OCI-LY7 (cell line): ENCODE results near the gene KIRREL3. TPM values are rescaled to one million over a fixed set of nuclear protein-coding genes. Genes with fewer than 3 reads are reported as not detected.

Experiments
- BruUV-seq: library from RNA; stranded (reverse); fragments of 400-500 nt; replicated peaks from 2 replicates; lab custom pipeline; 2021; lab: Mats Ljungman, UMichigan
- CTCF ChIA-PET: fragments of 300-600 bp; sonication (Branson Sonifier 250); formaldehyde crosslinking; loops from one replicate; lab custom pipeline; 2022; ENCODE audit warnings: antibody characterized with exemption; ENCODE audit not compliant: unreplicated experiment; lab: Charles Lee
- POLR2A ChIA-PET: fragments of 300-600 bp; sonication (Branson Sonifier 250); formaldehyde crosslinking; loops from one replicate; lab custom pipeline; 2022; ENCODE audit warnings: antibody characterized with exemption; lab: Charles Lee
- DNase-seq: peaks from one replicate; pipeline ENCODE4 v3.0.0-alpha.2; 2015; ENCODE audit warnings: low spot score
- H2AFZ ChIP-seq: fragments of 200-600 bp; sonication (generic), shearing (Covaris generic); 2 replicates; pipeline ENCODE4 v1.6.1; 2014; ENCODE audit warnings: mild to moderate bottlenecking, antibody characterized with exemption, low read length, moderate library complexity
- H3K27ac ChIP-seq: fragments of 200-600 bp; sonication (generic); 2 replicates; pipeline ENCODE4 v1.5.1; 2014; ENCODE audit warnings: mixed run types, low read depth, mild to moderate bottlenecking, moderate library complexity, low read length, inconsistent platforms; ENCODE audit not compliant: poor library complexity, severe bottlenecking
- H3K36me3 ChIP-seq: fragments of 200-600 bp; sonication (generic); 2 replicates; pipeline ENCODE4 v1.6.1; 2014; ENCODE audit warnings: mild to moderate bottlenecking, antibody characterized with exemption, low read length, moderate library complexity, mixed read lengths; ENCODE audit not compliant: insufficient read depth
- H3K4me1 ChIP-seq: fragments of 200-600 bp; sonication (generic); 2 replicates; pipeline ENCODE4 v1.5.1; 2014; ENCODE audit warnings: mild to moderate bottlenecking, low read length; ENCODE audit not compliant: insufficient read depth, poor library complexity, severe bottlenecking
- H3K4me2 ChIP-seq: fragments of 200-600 bp; sonication (generic); 2 replicates; pipeline ENCODE4 v1.6.1; 2014; ENCODE audit warnings: mild to moderate bottlenecking, low read length
- H3K4me3 ChIP-seq: fragments of 200-600 bp; sonication (generic); 2 replicates; pipeline ENCODE4 v1.5.1; 2014; ENCODE audit warnings: mild to moderate bottlenecking, low read depth, low read length; ENCODE audit not compliant: poor library complexity, severe bottlenecking
- H3K79me2 ChIP-seq: fragments of 200-600 bp; sonication (generic); 2 replicates; pipeline ENCODE4 v1.6.1; 2016; ENCODE audit warnings: low read depth, mild to moderate bottlenecking, low read length, moderate library complexity, mixed read lengths; ENCODE audit not compliant: insufficient read depth
- H3K9me2 ChIP-seq: fragments of 200-600 bp; sonication (generic); 2 replicates; pipeline ENCODE4 v1.6.1; 2016; ENCODE audit warnings: mild to moderate bottlenecking, low read length, mixed read lengths; ENCODE audit not compliant: insufficient read depth
- H3K9me3 ChIP-seq: fragments of 200-600 bp; sonication (generic); 2 replicates; pipeline ENCODE4 v1.6.1; 2014; ENCODE audit warnings: mild to moderate bottlenecking, mixed run types, low read length, mixed read lengths
- H4K20me1 ChIP-seq: fragments of 200-600 bp; sonication (generic); 2 replicates; pipeline ENCODE4 v1.6.1; 2014; ENCODE audit warnings: mild to moderate bottlenecking, antibody characterized with exemption, low read length, moderate library complexity, mixed read lengths; ENCODE audit not compliant: insufficient read depth
- CTCF ChIP-seq: fragments of 200-600 bp; sonication (generic); conservative IDR thresholded peaks from 2 replicates; pipeline ENCODE4 v1.5.1; 2014; ENCODE audit warnings: mild to moderate bottlenecking, antibody characterized with exemption, low read length, moderate library complexity, mixed read lengths
- EZH2phosphoT487 ChIP-seq: fragments of 200-600 bp; sonication (generic); IDR thresholded peaks from 2 replicates; pipeline ENCODE4 v1.6.1; 2018; ENCODE audit warnings: low read depth, borderline replicate concordance, mild to moderate bottlenecking, mixed run types, antibody characterized with exemption, low read length, moderate library complexity, mixed read lengths
- intact Hi-C: fragments of 100-400 bp; cut with micrococcal nuclease; formaldehyde crosslinking; loops from one replicate; pipeline ENCODE4 v1.10.0; 2022; ENCODE audit not compliant: unreplicated experiment
- total RNA-seq, 2 experiments: library from RNA; depleted of rRNA in 1 of 2; stranded (reverse); fragments of >200 nt in 1 of 2; shearing (Covaris generic) in 1 of 2; gene quantifications; 2 replicates each; pipeline ENCODE4 v1.2.3, GENCODE V29; 2014 to 2022

KIRREL3 gene
- total RNA-seq, 2 experiments from 2014 or later, result not detected

GRCh38 chr11:126480410-126481302, 519.9 kb downstream of the KIRREL3 start:
- Histone ChIP-seq H3K36me3 (no peaks in the 10 kb centered on the region), H3K9me2 (no peaks in the 10 kb centered on the region), H3K4me2 (peak overlapping the region; percentile 71), H3K9me3 (no peaks in the 10 kb centered on the region), H3K4me1 (peaks cover 33% of the 10 kb centered on the region), H3K4me3 (peak overlapping the region; percentile 39), H3K79me2 (no peaks in the 10 kb centered on the region), H4K20me1 (no peaks in the 10 kb centered on the region), H3K27ac (peak overlapping the region; percentile 44), H2AFZ (peak overlapping the region; percentile 91)
- TF ChIP-seq CTCF, result peak; percentile 97
- TF ChIP-seq EZH2phosphoT487, result no peak
- intact Hi-C loops, result loop anchor here (1.0 kb wide), 3 partner anchors 14 to 170 kb away; no protein-coding TSS in a partner anchor
- DNase-seq, result peak; percentile 90
- ChIA-PET POLR2A (interaction anchor here (0.6 to 2.0 kb wide), 15 partner anchors 8 to 177 kb away, joined by 3 to 26 read pairs (median 4); partner anchors contain the start of genes DCPS and ST3GAL4), CTCF (interaction anchor here (0.6 to 3.1 kb wide), 15 partner anchors 8 to 170 kb away, joined by 3 to 59 read pairs (median 3); partner anchors contain the start of gene ST3GAL4)
- no TSS peak for BruUV-seq

GRCh38 chr11:126480015-126480409, 520.6 kb downstream of the KIRREL3 start:
- peak overlapping the region; percentile 91; the same call in 1 of the 2 replicates for H2AFZ ChIP-seq
- POLR2A ChIA-PET, result interaction anchor here (0.6 to 2.0 kb wide), 10 partner anchors 8 to 176 kb away, joined by 3 to 26 read pairs (median 4); partner anchors contain the start of genes DCPS and ST3GAL4
- CTCF ChIA-PET, result interaction anchor here (0.6 to 3.1 kb wide), 11 partner anchors 9 to 170 kb away, joined by 3 to 59 read pairs (median 5); partner anchors contain the start of gene ST3GAL4

More at GRCh38 chr11:126480015-126480409, 520.6 kb downstream of the KIRREL3 start:
- no peaks in the 10 kb centered on the region for H3K9me2 ChIP-seq
- TF ChIP-seq CTCF (no peak), EZH2phosphoT487 (no peak)
- H3K4me2 ChIP-seq, result peak overlapping the region; percentile 71
- intact Hi-C loops, result loop anchor here (1.0 kb wide), 3 partner anchors 14 to 170 kb away; no protein-coding TSS in a partner anchor
- H3K79me2 ChIP-seq, result no peaks in the 10 kb centered on the region
- no peak overlapping the region for H3K27ac ChIP-seq
- H3K9me3 ChIP-seq, result no peaks in the 10 kb centered on the region
- no peaks in the 10 kb centered on the region for H4K20me1 ChIP-seq
- H3K4me1 ChIP-seq, result peaks cover 27% of the 10 kb centered on the region
- DNase-seq, result no peak
- BruUV-seq, result no TSS peak
- no peaks in the 10 kb centered on the region for H3K36me3 ChIP-seq
- H3K4me3 ChIP-seq, result no peak overlapping the region
